Activated CD4-positive, CD25-positive, alpha-beta regulatory T cell treated with anti-CD3 and anti-CD28 coated beads, Interleukin-2, amount 50 U/mL, for 72 hours (primary cell): ENCODE results near the gene SH3BP2.
"Not testable (repeated sequence)": the region's sequence is repeated elsewhere in the genome, so short reads cannot be mapped to it uniquely, and the experiment has no call there.

Source experiments
- DNase-seq: peaks from one replicate; pipeline ENCODE4 v3.0.0; 2021

SH3BP2 gene

GRCh38 chr4:2792711-2793585 lies at the start of gene SH3BP2:
Gene SH3BP2, plus strand, starts transcription at chr4:2793085. Its CDS starts 27,533 bp downstream, at chr4:2820618.
- DNase-seq = peak; percentile 63

GRCh38 chr4:2743518-2744445 lies 49.1 kb upstream of the SH3BP2 start:
- DNase-seq = no peak

GRCh38 chr4:2744576-2745270 lies 48.2 kb upstream of the SH3BP2 start:
- no peak for DNase-seq

GRCh38 chr4:2745516-2745915 lies 47.4 kb upstream of the SH3BP2 start:
- DNase-seq = no peak

GRCh38 chr4:2745981-2746806 lies 46.7 kb upstream of the SH3BP2 start:
- DNase-seq = peak; percentile 86

GRCh38 chr4:2746891-2747695 lies 45.8 kb upstream of the SH3BP2 start:
- no peak for DNase-seq

- no peak for DNase-seq
Observed at GRCh38 chr4:2750719-2751605, 41.9 kb upstream of the SH3BP2 start.

- no peak for DNase-seq
Observed at GRCh38 chr4:2753436-2753835, 39.4 kb upstream of the SH3BP2 start.

GRCh38 chr4:2754848-2755819 lies 37.8 kb upstream of the SH3BP2 start:
- no peak for DNase-seq

- peak; percentile 82 for DNase-seq
Observed at GRCh38 chr4:2755821-2756690, 36.8 kb upstream of the SH3BP2 start, which contains the start of gene TNIP2. Gene TNIP2, minus strand, starts transcription at chr4:2756336. Its CDS starts 47 bp downstream, at chr4:2756289.

- DNase-seq = no peak
Observed at GRCh38 chr4:2756691-2757350, 36.1 kb upstream of the SH3BP2 start.

GRCh38 chr4:2757426-2757825 lies 35.5 kb upstream of the SH3BP2 start:
- DNase-seq = no peak

- no peak for DNase-seq
Observed at GRCh38 chr4:2761035-2761923, 31.6 kb upstream of the SH3BP2 start.

- no peak for DNase-seq
Observed at GRCh38 chr4:2762048-2762447, 30.8 kb upstream of the SH3BP2 start.

GRCh38 chr4:2762486-2763370 lies 30.2 kb upstream of the SH3BP2 start:
- not testable (repeated sequence) for DNase-seq
